SH-SY5Y (cell line): ENCODE data around the gene SETD1A.

ENCODE experiments used
- GATA2 ChIP-seq: IDR thresholded peaks from 2 replicates; pipeline ENCODE4 v1.6.1; 2011; ENCODE audit warnings: mild to moderate bottlenecking, low read depth, low read length
- GATA3 ChIP-seq: IDR thresholded peaks from 2 replicates; pipeline ENCODE4 v1.6.1; 2011; ENCODE audit warnings: low read depth, mild to moderate bottlenecking, low read length, moderate library complexity

DNA sequence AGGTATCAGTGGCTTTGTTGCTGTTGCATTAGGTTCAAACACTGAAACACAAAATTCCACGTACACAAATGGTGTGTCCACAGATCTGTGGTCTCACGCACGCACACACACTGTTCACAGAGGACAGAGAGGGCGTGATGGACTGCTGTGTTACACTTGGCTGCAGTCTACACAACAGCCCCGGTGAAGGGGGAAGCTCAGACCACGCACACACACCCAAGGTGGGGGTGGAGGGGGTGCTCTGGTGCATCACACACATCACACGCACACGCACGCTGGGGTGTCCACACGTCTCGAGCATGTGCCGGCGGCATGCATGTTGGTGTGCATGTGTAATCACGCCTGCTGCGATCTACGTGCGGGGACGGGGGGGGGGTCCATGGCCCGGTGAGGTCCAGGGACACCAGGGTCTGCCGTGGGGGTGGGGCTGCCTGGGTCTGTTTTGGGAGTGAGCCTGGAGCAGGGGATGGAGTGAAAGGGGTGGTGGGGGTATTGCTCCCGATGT lies 34.8 kb downstream of the SETD1A start:
- TF ChIP-seq GATA2 (no peak), GATA3 (no peak)
